ENCODE results near the gene MEX3C.

DNA sequence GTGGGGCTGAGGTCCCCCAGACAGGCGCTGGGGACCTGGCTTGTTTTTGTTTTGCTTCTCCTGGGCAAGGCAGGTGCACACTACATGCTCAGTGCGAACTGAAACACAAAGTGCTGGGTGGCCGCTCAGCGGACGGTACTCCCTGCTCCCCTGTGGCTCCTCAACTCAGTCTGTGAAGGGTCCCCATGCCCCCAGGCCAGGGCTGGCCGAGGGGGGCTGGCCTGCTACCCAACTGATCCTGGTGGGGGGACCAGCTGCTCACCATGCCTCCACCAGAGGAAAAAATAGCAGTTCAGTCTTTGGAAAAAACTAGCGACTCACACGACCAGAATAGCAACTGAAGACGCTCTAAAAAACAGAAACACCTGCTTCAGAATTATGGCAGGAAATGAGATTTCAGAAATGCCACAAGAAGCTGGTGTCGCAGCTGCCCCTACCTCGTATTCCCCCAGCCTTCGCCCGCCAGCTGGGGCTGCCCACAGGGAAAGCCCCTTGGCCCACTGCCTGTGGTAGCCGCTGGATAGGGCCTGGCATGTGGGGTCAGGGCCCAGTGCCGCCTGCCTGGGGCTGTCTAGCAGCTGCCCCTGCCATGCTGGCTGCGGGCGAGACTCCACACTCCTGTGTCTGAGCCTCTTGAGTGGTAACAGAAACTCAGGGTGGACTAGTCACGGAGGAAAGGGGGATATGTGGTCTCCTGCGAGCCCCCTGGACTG, 43.7 kb downstream of the MEX3C start:
- TF ChIP-seq, protein P1, sequence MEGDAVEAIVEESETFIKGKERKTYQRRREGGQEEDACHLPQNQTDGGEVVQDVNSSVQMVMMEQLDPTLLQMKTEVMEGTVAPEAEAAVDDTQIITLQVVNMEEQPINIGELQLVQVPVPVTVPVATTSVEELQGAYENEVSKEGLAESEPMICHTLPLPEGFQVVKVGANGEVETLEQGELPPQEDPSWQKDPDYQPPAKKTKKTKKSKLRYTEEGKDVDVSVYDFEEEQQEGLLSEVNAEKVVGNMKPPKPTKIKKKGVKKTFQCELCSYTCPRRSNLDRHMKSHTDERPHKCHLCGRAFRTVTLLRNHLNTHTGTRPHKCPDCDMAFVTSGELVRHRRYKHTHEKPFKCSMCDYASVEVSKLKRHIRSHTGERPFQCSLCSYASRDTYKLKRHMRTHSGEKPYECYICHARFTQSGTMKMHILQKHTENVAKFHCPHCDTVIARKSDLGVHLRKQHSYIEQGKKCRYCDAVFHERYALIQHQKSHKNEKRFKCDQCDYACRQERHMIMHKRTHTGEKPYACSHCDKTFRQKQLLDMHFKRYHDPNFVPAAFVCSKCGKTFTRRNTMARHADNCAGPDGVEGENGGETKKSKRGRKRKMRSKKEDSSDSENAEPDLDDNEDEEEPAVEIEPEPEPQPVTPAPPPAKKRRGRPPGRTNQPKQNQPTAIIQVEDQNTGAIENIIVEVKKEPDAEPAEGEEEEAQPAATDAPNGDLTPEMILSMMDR (IDR thresholded peaks at IDR 0.05) = no peak
- TF ChIP-seq ZFX (IDR thresholded peaks at IDR 0.05; ENCODE audit: borderline replicate concordance) = no peak
